CD4-positive, CD25-positive, alpha-beta regulatory T cell (primary cell): Measurements from ENCODE around the gene PTGIS. TPM values are rescaled to one million over a fixed set of nuclear protein-coding genes. Genes with fewer than 3 reads are reported as not detected.

ENCODE experiments used
- ATAC-seq, 2 donors: fragments of 150-1000 bp; cut with Tn5 transposase; one replicate each; pipeline ENCODE4 v1.10.0; 2021; ENCODE audit warnings: low read depth in 2 of 2, moderate number of reproducible peaks in 2 of 2, moderate library complexity in 1 of 2
- DNase-seq, 3 donors: peaks; one replicate each; pipeline versions ENCODE4 v3.0.0 to v3.0.0-alpha.2; 2012 to 2022; ENCODE audit warnings: mixed read lengths in 1 of 3
- H3K27ac ChIP-seq: one replicate; pipeline ENCODE4 v1.7.0; 2013; ENCODE audit warnings: mild to moderate bottlenecking, low read length; ENCODE audit not compliant: insufficient read depth, poor library complexity, severe bottlenecking
- H3K27me3 ChIP-seq: one replicate; pipeline ENCODE4 v1.7.0; 2013; ENCODE audit warnings: low read length; ENCODE audit not compliant: control insufficient read depth, insufficient read depth
- H3K36me3 ChIP-seq: one replicate; pipeline ENCODE4 v1.7.0; 2013; ENCODE audit warnings: mild to moderate bottlenecking, low read length, moderate library complexity; ENCODE audit not compliant: control insufficient read depth, insufficient read depth
- H3K4me1 ChIP-seq: 2 replicates; pipeline ENCODE4 v1.7.0; 2013; ENCODE audit warnings: mild to moderate bottlenecking, low read length; ENCODE audit not compliant: insufficient read depth, control insufficient read depth, poor library complexity, severe bottlenecking
- H3K4me3 ChIP-seq: one replicate; pipeline ENCODE4 v1.7.0; 2013; ENCODE audit warnings: low read depth, mild to moderate bottlenecking, low read length, moderate library complexity
- H3K9me3 ChIP-seq, 2 experiments: 1 replicate in 1 of 2; 2 replicates in 1 of 2; pipeline ENCODE4 v1.7.0; 2013; ENCODE audit warnings: low read length in 2 of 2, mild to moderate bottlenecking in 1 of 2, moderate library complexity in 1 of 2; ENCODE audit not compliant: control insufficient read depth in 2 of 2
- H3K27ac Mint-ChIP-seq, 3 donors: one replicate each; pipeline ENCODE4 v1.8.0; 2020 to 2022; ENCODE audit warnings: mild to moderate bottlenecking in 3 of 3, mixed read lengths in 3 of 3, moderate library complexity in 2 of 3
- H3K27me3 Mint-ChIP-seq: one replicate; pipeline ENCODE4 v1.8.0; 2022; ENCODE audit warnings: mild to moderate bottlenecking, mixed read lengths
- H3K36me3 Mint-ChIP-seq: one replicate; pipeline ENCODE4 v1.8.0; 2020; ENCODE audit warnings: mixed read lengths
- H3K4me1 Mint-ChIP-seq, 4 donors: one replicate each; pipeline ENCODE4 v1.8.0; 2020 to 2022; ENCODE audit warnings: mixed read lengths in 4 of 4, mild to moderate bottlenecking in 1 of 4
- H3K4me3 Mint-ChIP-seq, 4 donors: one replicate each; pipeline ENCODE4 v1.8.0; 2020 to 2022; ENCODE audit warnings: mild to moderate bottlenecking in 4 of 4, mixed read lengths in 4 of 4, moderate library complexity in 3 of 4
- H3K9me3 Mint-ChIP-seq, 7 donors: one replicate each; pipeline ENCODE4 v1.8.0; 2020 to 2022; ENCODE audit warnings: mixed read lengths in 7 of 7, mild to moderate bottlenecking in 3 of 7, moderate library complexity in 2 of 7
- polyA plus RNA-seq, 4 donors: library from polyadenylated mRNA; unstranded; fragments of 300-500 nt; fragmentation: Illumina TruSeq; gene quantifications; one replicate each; pipeline ENCODE4 v1.2.3, GENCODE V29; 2021
- total RNA-seq: library from RNA; stranded (reverse); gene quantifications from one replicate; pipeline ENCODE4 v1.2.3, GENCODE V29; 2022

Gene PTGIS
- total and polyA plus RNA-seq, 5 donors from 2014 or later = not detected

GRCh38 chr20:49486064-49486463, 81.9 kb downstream of the PTGIS start:
- H3K4me1 ChIP-seq = peaks cover 20% of the 10 kb centered on the region
- H3K9me3 ChIP-seq = peaks cover 0 to 8% of the 10 kb centered on the region in 2 experiments
- ATAC-seq (no peak), DNase-seq (no peak)
- H3K27ac ChIP-seq = no peak overlapping the region
- Mint-ChIP-seq H3K9me3 (peaks cover 0 to 21% (median 9%) of the 10 kb centered on the region in 7 donors), H3K4me3 (no peak overlapping the region), H3K27ac (no peak overlapping the region), H3K27me3 (peaks cover 60% of the 10 kb centered on the region), H3K36me3 (no peaks in the 10 kb centered on the region), H3K4me1 (peaks cover 0 to 14% (median 4%) of the 10 kb centered on the region in 4 donors)
- H3K4me3 ChIP-seq = no peak overlapping the region
- peaks cover 36% of the 10 kb centered on the region for H3K27me3 ChIP-seq
- no peaks in the 10 kb centered on the region for H3K36me3 ChIP-seq

- no peak for ATAC-seq
- peaks cover 0 to 8% of the 10 kb centered on the region in 2 experiments for H3K9me3 ChIP-seq
- H3K4me3 ChIP-seq = no peak overlapping the region
- peaks cover 20% of the 10 kb centered on the region for H3K4me1 ChIP-seq
- H3K36me3 ChIP-seq = no peaks in the 10 kb centered on the region
- no peak overlapping the region for H3K27ac ChIP-seq
- Mint-ChIP-seq H3K4me1 (peaks cover 0 to 14% (median 4%) of the 10 kb centered on the region in 4 donors), H3K4me3 (peak overlapping the region in 1 of 4 donors; percentile 29), H3K36me3 (no peaks in the 10 kb centered on the region), H3K9me3 (peaks cover 0 to 21% (median 9%) of the 10 kb centered on the region in 7 donors), H3K27ac (no peak overlapping the region), H3K27me3 (peaks cover 65% of the 10 kb centered on the region)
- DNase-seq = no peak
- H3K27me3 ChIP-seq = peaks cover 33% of the 10 kb centered on the region
Observed at GRCh38 chr20:49485563-49485962, 82.4 kb downstream of the PTGIS start.

- ATAC-seq (peak; percentile 77 to 82), DNase-seq (peak; percentile 9 to 75 (median 53))
- H3K9me3 ChIP-seq = peaks cover 0 to 6% of the 10 kb centered on the region in 2 experiments
- peak overlapping the region in 2 of 3 donors; percentile 9 to 24 for H3K27ac Mint-ChIP-seq
- peaks cover 0 to 15% (median 5%) of the 10 kb centered on the region in 7 donors for H3K9me3 Mint-ChIP-seq
- H3K27ac ChIP-seq = no peak overlapping the region
- H3K27me3 Mint-ChIP-seq = peaks cover 59% of the 10 kb centered on the region
- H3K4me3 Mint-ChIP-seq = peak overlapping the region; percentile 29 to 88 (median 66)
- H3K36me3 Mint-ChIP-seq = no peaks in the 10 kb centered on the region
- H3K4me1 ChIP-seq = peaks cover 20% of the 10 kb centered on the region
- H3K4me3 ChIP-seq = no peak overlapping the region
- peaks cover 0 to 14% (median 4%) of the 10 kb centered on the region in 4 donors for H3K4me1 Mint-ChIP-seq
- peaks cover 28% of the 10 kb centered on the region for H3K27me3 ChIP-seq
- H3K36me3 ChIP-seq = no peaks in the 10 kb centered on the region
Observed at GRCh38 chr20:49484180-49485140, 83.5 kb downstream of the PTGIS start.

GRCh38 chr20:49483696-49484123, 84.2 kb downstream of the PTGIS start:
- Histone ChIP-seq H3K4me3 (no peak overlapping the region), H3K9me3 (no peaks in the 10 kb centered on the region), H3K36me3 (no peaks in the 10 kb centered on the region), H3K27me3 (peaks cover 23% of the 10 kb centered on the region), H3K27ac (no peak overlapping the region), H3K4me1 (peaks cover 20% of the 10 kb centered on the region)
- no peak overlapping the region for H3K27ac Mint-ChIP-seq
- ATAC-seq = no peak
- H3K4me3 Mint-ChIP-seq = peak overlapping the region in 1 of 4 donors; percentile 40
- peaks cover 0 to 14% (median 4%) of the 10 kb centered on the region in 4 donors for H3K4me1 Mint-ChIP-seq
- H3K27me3 Mint-ChIP-seq = peaks cover 67% of the 10 kb centered on the region
- no peak for DNase-seq
- peaks cover 0 to 11% (median 1%) of the 10 kb centered on the region in 7 donors for H3K9me3 Mint-ChIP-seq
- H3K36me3 Mint-ChIP-seq = no peaks in the 10 kb centered on the region

- Mint-ChIP-seq H3K9me3 (peaks cover 0 to 11% (median 1%) of the 10 kb centered on the region in 7 donors), H3K4me1 (peaks cover 0 to 14% (median 4%) of the 10 kb centered on the region in 4 donors), H3K27ac (peak overlapping the region in 1 of 3 donors; percentile 38), H3K36me3 (no peaks in the 10 kb centered on the region), H3K27me3 (peaks cover 66% of the 10 kb centered on the region), H3K4me3 (peak overlapping the region; percentile 34 to 66 (median 48))
- Histone ChIP-seq H3K4me3 (no peak overlapping the region), H3K4me1 (peaks cover 20% of the 10 kb centered on the region), H3K27me3 (peaks cover 19% of the 10 kb centered on the region), H3K27ac (no peak overlapping the region), H3K36me3 (no peaks in the 10 kb centered on the region), H3K9me3 (no peaks in the 10 kb centered on the region)
- ATAC-seq (no peak), DNase-seq (no peak)
Observed at GRCh38 chr20:49483018-49483695, 84.8 kb downstream of the PTGIS start.

- no peak within 1 kb of the TSS for H3K4me3 ChIP-seq
- Mint-ChIP-seq H3K27me3 (peaks cover 66% of the 10 kb centered on the region), H3K4me1 (peaks cover 0 to 14% (median 4%) of the 10 kb centered on the region in 4 donors), H3K36me3 (no peaks in the 10 kb centered on the region), H3K4me3 (peak within 1 kb of the TSS; percentile 34 to 66 (median 48)), H3K9me3 (peaks cover 0 to 10% (median 1%) of the 10 kb centered on the region in 7 donors), H3K27ac (peak within 1 kb of the TSS in 1 of 3 donors; percentile 38)
- ATAC-seq (no peak), DNase-seq (peak in 2 of 3 donors; percentile 20 to 30)
- no peaks in the 10 kb centered on the region for H3K9me3 ChIP-seq
- H3K27ac ChIP-seq = no peak within 1 kb of the TSS
- H3K27me3 ChIP-seq = peaks cover 23% of the 10 kb centered on the region
- peaks cover 20% of the 10 kb centered on the region for H3K4me1 ChIP-seq
- H3K36me3 ChIP-seq = no peaks in the 10 kb centered on the region
Observed at GRCh38 chr20:49482621-49483017, 85.3 kb downstream of the PTGIS start, which contains the start of gene KCNB1. Gene KCNB1, minus strand, starts transcription at chr20:49482668. Its CDS starts 188 bp downstream, at chr20:49482480.

- Mint-ChIP-seq H3K27me3 (peaks cover 66% of the 10 kb centered on the region), H3K4me3 (no peak overlapping the region), H3K36me3 (no peaks in the 10 kb centered on the region), H3K27ac (no peak overlapping the region), H3K9me3 (peaks cover 0 to 7% (median 1%) of the 10 kb centered on the region in 7 donors), H3K4me1 (peaks cover 0 to 14% (median 4%) of the 10 kb centered on the region in 4 donors)
- Histone ChIP-seq H3K4me1 (peaks cover 20% of the 10 kb centered on the region), H3K27ac (no peak overlapping the region), H3K36me3 (no peaks in the 10 kb centered on the region), H3K27me3 (peaks cover 23% of the 10 kb centered on the region), H3K9me3 (no peaks in the 10 kb centered on the region), H3K4me3 (no peak overlapping the region)
- no peak for DNase-seq
- no peak for ATAC-seq
Observed at GRCh38 chr20:49482173-49482572, 85.8 kb downstream of the PTGIS start.
